SK-N-SH (cell line): ENCODE measurements around the gene OR2T11. TPM values are rescaled to one million over a fixed set of nuclear protein-coding genes. Genes with fewer than 3 reads are reported as not detected.

ENCODE experiments used
- CTCF ChIA-PET: fragments of 300-600, 350-600 bp; formaldehyde crosslinking; extraction: SDS; loops from one replicate; lab custom pipeline; 2021; lab: Yijun Ruan, JAX
- POLR2A ChIA-PET: fragments of 350-600 bp; sonication (Branson Sonifier 250); formaldehyde crosslinking; extraction: SDS; loops from one replicate; lab custom pipeline; 2020; ENCODE audit warnings: antibody characterized with exemption, inconsistent platforms; lab: Yijun Ruan, JAX
- DNase-seq: peaks from one replicate; pipeline ENCODE4 v3.0.0; 2012
- H2AFZ ChIP-seq: fragments of 200-600 bp; sonication (generic); 2 replicates; pipeline ENCODE4 v1.8.1; 2016; ENCODE audit warnings: antibody characterized with exemption, mild to moderate bottlenecking, low read depth
- H3F3A ChIP-seq: fragments of 200-600 bp; sonication (generic); replicated peaks from 2 replicates; pipeline ENCODE3; 2016; ENCODE audit warnings: antibody characterized with exemption, mild to moderate bottlenecking; ENCODE audit not compliant: insufficient read depth
- H3K27ac ChIP-seq, 2 experiments: fragments of 200-500 bp in 1 of 2; fragments of 200-600 bp in 1 of 2; sonication (Bioruptor generic) in 1 of 2; sonication (generic), shearing (Covaris generic) in 1 of 2; 2 replicates each; pipeline versions ENCODE4 v1.5.1 to v1.6.1; 2014 to 2016; ENCODE audit warnings: low read depth in 2 of 2, inconsistent platforms in 1 of 2, low read length in 1 of 2, mild to moderate bottlenecking in 1 of 2, mixed read lengths in 1 of 2
- H3K27me3 ChIP-seq: fragments of 200-600 bp; sonication (generic), shearing (Covaris generic); 2 replicates; pipeline ENCODE4 v1.6.1; 2016; ENCODE audit warnings: mixed run types; ENCODE audit not compliant: insufficient read depth
- H3K36me3 ChIP-seq, 2 experiments: fragments of 200-500 bp in 1 of 2; fragments of 200-600 bp in 1 of 2; sonication (Bioruptor generic) in 1 of 2; sonication (generic) in 1 of 2; replicated peaks in 1 of 2; 2 replicates each; pipeline versions ENCODE3 to v1.5.1; 2014 to 2016; ENCODE audit warnings: low read length in 1 of 2, mild to moderate bottlenecking in 1 of 2; ENCODE audit not compliant: insufficient read depth in 2 of 2, control insufficient read depth in 1 of 2
- H3K4me1 ChIP-seq, 2 experiments: fragments of 200-500 bp in 1 of 2; fragments of 200-600 bp in 1 of 2; sonication (Bioruptor generic) in 1 of 2; sonication (generic), shearing (Covaris generic) in 1 of 2; 2 replicates each; pipeline versions ENCODE4 v1.5.1 to v1.6.1; 2014 to 2016; ENCODE audit warnings: low read depth in 1 of 2, low read length in 1 of 2, mixed run types in 1 of 2; ENCODE audit not compliant: insufficient read depth in 2 of 2, control insufficient read depth in 1 of 2
- H3K4me2 ChIP-seq: fragments of 200-600 bp; sonication (generic), shearing (Covaris generic); 2 replicates; pipeline ENCODE4 v1.6.1; 2017; ENCODE audit warnings: mixed run types
- H3K4me3 ChIP-seq, 2 experiments: fragments of 200-500 bp in 1 of 2; fragments of 200-600 bp in 1 of 2; sonication (Bioruptor generic) in 1 of 2; sonication (generic), shearing (Covaris generic) in 1 of 2; 2 replicates each; pipeline versions ENCODE4 v1.5.1 to v1.8.1; 2014 to 2016; ENCODE audit warnings: low read depth in 2 of 2, inconsistent platforms in 1 of 2, low read length in 1 of 2, mild to moderate bottlenecking in 1 of 2, mixed read lengths in 1 of 2, moderate library complexity in 1 of 2
- H3K79me2 ChIP-seq: fragments of 200-600 bp; sonication (generic); 2 replicates; pipeline ENCODE4 v1.8.1; 2017; ENCODE audit warnings: mild to moderate bottlenecking; ENCODE audit not compliant: insufficient read depth
- H3K9ac ChIP-seq: fragments of 200-600 bp; sonication (generic); 2 replicates; pipeline ENCODE4 v1.6.1; 2017; ENCODE audit warnings: mixed run types
- H3K9me2 ChIP-seq: fragments of 200-600 bp; sonication (generic); 2 replicates; pipeline ENCODE4 v1.6.1; 2017; ENCODE audit warnings: mixed run types
- H3K9me3 ChIP-seq: fragments of 200-600 bp; sonication (generic); 2 replicates; pipeline ENCODE4 v1.6.1; 2017; ENCODE audit warnings: mixed run types, mild to moderate bottlenecking, moderate library complexity
- H4K20me1 ChIP-seq: fragments of 200-600 bp; sonication (generic); 2 replicates; pipeline ENCODE4 v1.6.1; 2017; ENCODE audit warnings: mild to moderate bottlenecking, mixed run types; ENCODE audit not compliant: insufficient read depth
- CHD2 ChIP-seq: fragments of 150-350 bp; IDR thresholded peaks from 2 replicates; pipeline ENCODE4 v1.6.1; 2018; ENCODE audit warnings: low read length; ENCODE audit not compliant: partially characterized antibody
- ELF1 ChIP-seq: IDR thresholded peaks from 2 replicates; pipeline ENCODE4 v1.4.0; 2012
- EP300 ChIP-seq, 2 experiments: IDR thresholded peaks; 2 replicates each; pipeline versions ENCODE4 v1.4.0 to v1.6.1; 2012; ENCODE audit warnings: borderline replicate concordance in 1 of 2, low read depth in 1 of 2, low read length in 1 of 2
- EZH2phosphoT487 ChIP-seq: fragments of 200-600 bp; sonication (generic); IDR thresholded peaks from 2 replicates; pipeline ENCODE4 v1.6.1; 2017; ENCODE audit warnings: low read depth, mixed run types, mild to moderate bottlenecking, antibody characterized with exemption, moderate library complexity, borderline replicate concordance
- FOXJ3 ChIP-seq: sonication (generic); formaldehyde crosslinking; IDR thresholded peaks from 2 replicates; pipeline ENCODE4 v1.5.1; 2020; ENCODE audit warnings: mild to moderate bottlenecking, missing genetic modification reagents
- FOXM1 ChIP-seq: IDR thresholded peaks from 2 replicates; pipeline ENCODE4 v1.4.0; 2012; ENCODE audit warnings: low read depth, mild to moderate bottlenecking
- GABPA ChIP-seq: IDR thresholded peaks from 2 replicates; pipeline ENCODE4 v1.4.0; 2012; ENCODE audit warnings: low read depth, mild to moderate bottlenecking
- MAX ChIP-seq: IDR thresholded peaks from 2 replicates; pipeline ENCODE4 v1.4.0; 2012; ENCODE audit warnings: low read depth
- MXI1 ChIP-seq: IDR thresholded peaks from 2 replicates; pipeline ENCODE4 v1.6.1; 2012; ENCODE audit warnings: mild to moderate bottlenecking, low read depth, low read length, improper control_type of control experiment
- PBX3 ChIP-seq: IDR thresholded peaks from 2 replicates; pipeline ENCODE4; 2012
- RAD21 ChIP-seq: IDR thresholded peaks from 2 replicates; pipeline ENCODE4 v1.6.1; 2012; ENCODE audit warnings: mild to moderate bottlenecking, low read length
- RCOR1 ChIP-seq: fragments of 150-350 bp; IDR thresholded peaks from 2 replicates; pipeline ENCODE4 v1.6.1; 2017; ENCODE audit warnings: antibody characterized with exemption, low read length
- TEAD4 ChIP-seq: IDR thresholded peaks from 2 replicates; pipeline ENCODE4 v1.4.0; 2012; ENCODE audit warnings: mild to moderate bottlenecking, borderline replicate concordance; ENCODE audit not compliant: insufficient read depth
- USF1 ChIP-seq: IDR thresholded peaks from 2 replicates; pipeline ENCODE4 v1.4.0; 2012; ENCODE audit warnings: low read depth, borderline replicate concordance
- WGBS: methylation state at CpG from one replicate; pipeline ENCODE4 v1.1.6; 2017; ENCODE audit warnings: low lambda C conversion rate; 5-methylcytosine and 5-hydroxymethylcytosine counted together
- polyA plus RNA-seq, 3 experiments: library from polyadenylated mRNA; depleted of rRNA; stranded (reverse); fragments of >200 nt; gene quantifications; 2 replicates each; pipeline ENCODE4 v1.2.3, GENCODE V29; 2012

Gene OR2T11
- polyA plus RNA-seq, 1 of the 3 experiments (the other 2 are of a cell fraction), result not detected

- TF ChIP-seq FOXM1, result no peak
- TF ChIP-seq EP300 (IDR thresholded peaks at IDR 0.05; ENCODE audit: borderline replicate concordance in 1 of 2, low read depth in 1 of 2, low read length in 1 of 2), result no peak
- TF ChIP-seq PBX3, result no peak
- TF ChIP-seq ELF1, result no peak
- TF ChIP-seq FOXJ3, result no peak
- TF ChIP-seq GABPA, result no peak
- TF ChIP-seq RAD21, result no peak
These were observed 6.7 kb downstream of the OR2T11 start (continued) for GRCh38 chr1:248627971-248628844.

GRCh38 chr1:248625971-248626370 is 8.9 kb downstream of the OR2T11 start:
- TF ChIP-seq FOXJ3, result no peak
- no peak for TF ChIP-seq TEAD4
- no peak for TF ChIP-seq RAD21
- no peak for TF ChIP-seq PBX3
- TF ChIP-seq RCOR1, result no peak
- no peak for TF ChIP-seq CHD2
- TF ChIP-seq MAX, result no peak
- CTCF ChIA-PET, result interaction anchor here (9.2 kb wide), 1 partner anchor 182 kb away, joined by 122 read pairs; no protein-coding TSS in a partner anchor
- Histone ChIP-seq H3K4me2 (no peak overlapping the region), H3K27me3 (peaks cover 4% of the 10 kb centered on the region; the same call in 1 of the 2 replicates), H2AFZ (no peak overlapping the region), H3K36me3 (no peaks in the 10 kb centered on the region), H3K79me2 (no peaks in the 10 kb centered on the region), H3K9ac (no peak overlapping the region), H4K20me1 (no peaks in the 10 kb centered on the region), H3F3A (no peaks in the 10 kb centered on the region), H3K4me1 (no peaks in the 10 kb centered on the region), H3K4me3 (no peak overlapping the region), H3K9me2 (no peaks in the 10 kb centered on the region), H3K9me3 (no peaks in the 10 kb centered on the region), H3K27ac (no peak overlapping the region)
- WGBS, result 6% methylated on average over 5 of the region's 5 CpGs
- POLR2A ChIA-PET, result no interaction called here
- DNase-seq, result no peak

GRCh38 chr1:248625166-248625565 is 9.7 kb downstream of the OR2T11 start:
- CTCF ChIA-PET, result interaction anchor here (9.2 kb wide), 1 partner anchor 183 kb away, joined by 122 read pairs; no protein-coding TSS in a partner anchor
- Histone ChIP-seq H3K4me1 (no peaks in the 10 kb centered on the region), H3K4me3 (no peak overlapping the region), H2AFZ (no peak overlapping the region), H3F3A (no peaks in the 10 kb centered on the region), H3K27me3 (peaks cover 4% of the 10 kb centered on the region; the same call in 1 of the 2 replicates), H3K9ac (no peak overlapping the region), H4K20me1 (no peaks in the 10 kb centered on the region), H3K9me2 (no peaks in the 10 kb centered on the region), H3K4me2 (no peak overlapping the region), H3K27ac (no peak overlapping the region), H3K36me3 (no peaks in the 10 kb centered on the region), H3K79me2 (no peaks in the 10 kb centered on the region), H3K9me3 (no peaks in the 10 kb centered on the region)
- DNase-seq, result no peak
- POLR2A ChIA-PET, result no interaction called here
- 5% methylated on average over 4 of the region's 4 CpGs for WGBS
- TF ChIP-seq PBX3, result no peak
- no peak for TF ChIP-seq MXI1
- no peak for TF ChIP-seq FOXJ3
- no peak for TF ChIP-seq USF1
- no peak for TF ChIP-seq EZH2phosphoT487
- no peak for TF ChIP-seq TEAD4
